CD4-positive, alpha-beta T cell treated with Interleukin-1 beta for 1 hour (primary cell): ENCODE measurements around the gene SYMPK.
A peak's percentile ranks its signal among the peaks of the same experiment; 100 is the strongest.

Experiments used
- DNase-seq, 2 donors: peaks; one replicate each; pipeline ENCODE4 v3.0.0-alpha.2; 2020 to 2022

The SYMPK gene

GRCh38 chr19:45779231-45780145, 83.5 kb downstream of the SYMPK start:
- peak; percentile 85 to 88 for DNase-seq

GRCh38 chr19:45778010-45778661, 84.8 kb downstream of the SYMPK start:
- no peak for DNase-seq

- no peak for DNase-seq
These were observed 85.5 kb downstream of the SYMPK start for GRCh38 chr19:45777395-45777961.

- DNase-seq, result no peak
These were observed 88.2 kb downstream of the SYMPK start for GRCh38 chr19:45774765-45775164.

GRCh38 chr19:45773384-45773783, 89.6 kb downstream of the SYMPK start:
- no peak for DNase-seq

- no peak for DNase-seq
These were observed 90.0 kb downstream of the SYMPK start for GRCh38 chr19:45772912-45773311.

GRCh38 chr19:45772130-45772840, 90.7 kb downstream of the SYMPK start:
- DNase-seq, result no peak

GRCh38 chr19:45771311-45771933, 91.5 kb downstream of the SYMPK start:
- no peak for DNase-seq

- DNase-seq, result peak; percentile 90 to 91
These were observed 92.5 kb downstream of the SYMPK start for GRCh38 chr19:45770192-45771101.

- DNase-seq, result no peak
These were observed 93.1 kb downstream of the SYMPK start for GRCh38 chr19:45769821-45770191.

- DNase-seq, result peak; percentile 96
These were observed 93.8 kb downstream of the SYMPK start, which contains the start of gene SIX5 for GRCh38 chr19:45768984-45769782. Gene SIX5, minus strand, starts transcription at chr19:45769252. Its CDS starts 408 bp downstream, at chr19:45768844.

- DNase-seq, result peak; percentile 42 to 47
These were observed 94.3 kb downstream of the SYMPK start for GRCh38 chr19:45768655-45768983.

GRCh38 chr19:45767881-45768654, 94.9 kb downstream of the SYMPK start:
- DNase-seq, result no peak

- DNase-seq, result no peak
These were observed 95.5 kb downstream of the SYMPK start for GRCh38 chr19:45767410-45767880.

GRCh38 chr19:45766869-45767346, 96.0 kb downstream of the SYMPK start:
- DNase-seq, result no peak

GRCh38 chr19:45766296-45766868, 96.6 kb downstream of the SYMPK start:
- no peak for DNase-seq

- no peak for DNase-seq
These were observed 97.1 kb downstream of the SYMPK start for GRCh38 chr19:45765702-45766295.
